HepG2 (cell line): Measurements from ENCODE around the gene RCOR1. TPM values are rescaled to one million over a fixed set of nuclear protein-coding genes. Genes with fewer than 3 reads are reported as not detected.

Experiments
- ARID2 ChIP-seq: sonication (generic); formaldehyde crosslinking; IDR thresholded peaks from 2 replicates; pipeline ENCODE4 v1.8.1; 2022; ENCODE audit warnings: mild to moderate bottlenecking, missing genetic modification reagents, borderline replicate concordance
- HNF4G ChIP-seq, 2 experiments: sonication (generic) in 1 of 2; formaldehyde crosslinking in 1 of 2; IDR thresholded peaks; 2 replicates each; pipeline versions ENCODE4 v1.4.0 to v1.6.1; 2011 to 2020; ENCODE audit warnings: borderline replicate concordance in 2 of 2, low read depth in 2 of 2, mild to moderate bottlenecking in 2 of 2, low read length in 1 of 2, missing genetic modification reagents in 1 of 2, moderate library complexity in 1 of 2
- ISX ChIP-seq: sonication (generic); formaldehyde crosslinking; conservative IDR thresholded peaks from 2 replicates; pipeline ENCODE4 v1.5.0; 2020; ENCODE audit warnings: missing genetic modification reagents
- KDM2A ChIP-seq: sonication (generic); formaldehyde crosslinking; IDR thresholded peaks from 2 replicates; pipeline ENCODE4 v1.4.0; 2020; ENCODE audit warnings: low read depth, missing genetic modification reagents, borderline replicate concordance
- MED1 ChIP-seq: sonication (generic); formaldehyde crosslinking; IDR thresholded peaks from 2 replicates; pipeline ENCODE4 v1.4.0; 2020; ENCODE audit warnings: missing genetic modification reagents
- NONO ChIP-seq, 2 experiments: fragments of 450-650 bp in 1 of 2; sonication (generic) in 1 of 2; formaldehyde crosslinking in 1 of 2; IDR thresholded peaks in 1 of 2; conservative IDR thresholded peaks in 1 of 2; 2 replicates each; pipeline versions ENCODE4 v1.6.1 to v1.8.0; 2017 to 2022; ENCODE audit warnings: mild to moderate bottlenecking in 1 of 2, missing genetic modification reagents in 1 of 2, moderate library complexity in 1 of 2
- PHF8 ChIP-seq: sonication (generic); formaldehyde crosslinking; IDR thresholded peaks from 2 replicates; pipeline ENCODE4 v1.5.0; 2020; ENCODE audit warnings: missing genetic modification reagents
- SOX6 ChIP-seq, 2 experiments: fragments of 450-650 bp in 1 of 2; sonication (generic) in 1 of 2; formaldehyde crosslinking in 1 of 2; IDR thresholded peaks; 2 replicates each; pipeline versions ENCODE4 v1.4.0 to v1.6.1; 2017 to 2020; ENCODE audit warnings: antibody characterized with exemption in 1 of 2, mild to moderate bottlenecking in 1 of 2, missing genetic modification reagents in 1 of 2
- SRY ChIP-seq: sonication (generic); formaldehyde crosslinking; IDR thresholded peaks from 2 replicates; pipeline ENCODE4 v1.8.0; 2022; ENCODE audit warnings: mild to moderate bottlenecking, missing genetic modification reagents
- THAP8 ChIP-seq: sonication (generic); formaldehyde crosslinking; IDR thresholded peaks from 2 replicates; pipeline ENCODE4 v1.5.1; 2020; ENCODE audit warnings: missing genetic modification reagents, mild to moderate bottlenecking, borderline replicate concordance
- ZFP82 ChIP-seq: sonication (generic); formaldehyde crosslinking; IDR thresholded peaks from 2 replicates; pipeline ENCODE4 v1.5.1; 2020; ENCODE audit warnings: mild to moderate bottlenecking, missing genetic modification reagents, borderline replicate concordance
- ZFP91 ChIP-seq: sonication (generic); formaldehyde crosslinking; IDR thresholded peaks from 2 replicates; pipeline ENCODE4 v1.9.0; 2022; ENCODE audit warnings: missing genetic modification reagents, mild to moderate bottlenecking, borderline replicate concordance
- ZNF441 ChIP-seq: sonication (generic); formaldehyde crosslinking; IDR thresholded peaks from 2 replicates; pipeline ENCODE4 v1.7.0; 2021; ENCODE audit warnings: missing genetic modification reagents, borderline replicate concordance
- ZSCAN29 ChIP-seq: sonication (generic); formaldehyde crosslinking; conservative IDR thresholded peaks from 2 replicates; pipeline ENCODE4 v1.4.0; 2020; ENCODE audit warnings: mild to moderate bottlenecking, missing genetic modification reagents
- polyA plus RNA-seq, 8 experiments: library from polyadenylated mRNA; depleted of rRNA in 3 of 8; stranded (reverse) in 7 of 8; unstranded in 1 of 8; fragments of >200 nt; fragmentation: Illumina TruSeq in 4 of 8; extraction: Trizol in 4 of 8; gene quantifications; 2 replicates each; pipeline versions ENCODE4 v1.2.1 to v1.2.3, GENCODE V29; 2011 to 2016; ENCODE audit warnings: low read depth in 4 of 8, missing spikeins in 1 of 8, mixed read lengths in 1 of 8; ENCODE audit not compliant: insufficient read depth in 1 of 8
- total RNA-seq, 5 experiments: library from RNA; depleted of rRNA; stranded (reverse); fragments of >200 nt; fragmentation: Illumina TruSeq; extraction: Trizol; gene quantifications; 2 replicates each; pipeline ENCODE4 v1.2.3, GENCODE V29; 2016; ENCODE audit warnings: low read depth in 1 of 5
- TF ChIP-seq, protein P1 (sequence below): sonication (generic); formaldehyde crosslinking; IDR thresholded peaks from 2 replicates; pipeline ENCODE4 v1.8.0; 2022; ENCODE audit warnings: missing genetic modification reagents, mild to moderate bottlenecking, moderate library complexity, borderline replicate concordance
- TF ChIP-seq, protein P2 (sequence below): sonication (generic); formaldehyde crosslinking; IDR thresholded peaks from 2 replicates; pipeline ENCODE4 v1.5.0; 2020; ENCODE audit warnings: mild to moderate bottlenecking, missing genetic modification reagents
- TF ChIP-seq, protein P3 (sequence below): sonication (generic); formaldehyde crosslinking; IDR thresholded peaks from 2 replicates; pipeline ENCODE4 v1.4.0; 2020; ENCODE audit warnings: mild to moderate bottlenecking, missing genetic modification reagents

RCOR1 gene
- total and polyA plus RNA-seq, 2 of the 13 experiments (the other 11 are each of a cell fraction or from before 2014, with no cell fraction given): 10.2 to 11.1 TPM

- TF ChIP-seq, protein P1, sequence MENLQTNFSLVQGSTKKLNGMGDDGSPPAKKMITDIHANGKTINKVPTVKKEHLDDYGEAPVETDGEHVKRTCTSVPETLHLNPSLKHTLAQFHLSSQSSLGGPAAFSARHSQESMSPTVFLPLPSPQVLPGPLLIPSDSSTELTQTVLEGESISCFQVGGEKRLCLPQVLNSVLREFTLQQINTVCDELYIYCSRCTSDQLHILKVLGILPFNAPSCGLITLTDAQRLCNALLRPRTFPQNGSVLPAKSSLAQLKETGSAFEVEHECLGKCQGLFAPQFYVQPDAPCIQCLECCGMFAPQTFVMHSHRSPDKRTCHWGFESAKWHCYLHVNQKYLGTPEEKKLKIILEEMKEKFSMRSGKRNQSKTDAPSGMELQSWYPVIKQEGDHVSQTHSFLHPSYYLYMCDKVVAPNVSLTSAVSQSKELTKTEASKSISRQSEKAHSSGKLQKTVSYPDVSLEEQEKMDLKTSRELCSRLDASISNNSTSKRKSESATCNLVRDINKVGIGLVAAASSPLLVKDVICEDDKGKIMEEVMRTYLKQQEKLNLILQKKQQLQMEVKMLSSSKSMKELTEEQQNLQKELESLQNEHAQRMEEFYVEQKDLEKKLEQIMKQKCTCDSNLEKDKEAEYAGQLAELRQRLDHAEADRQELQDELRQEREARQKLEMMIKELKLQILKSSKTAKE (CRISPR knock-in tag): peak; percentile 35; the same call in 1 of the 2 replicates
- TF ChIP-seq ZNF441 (CRISPR knock-in tag) (0 out of 2 replicates have a peak, but pooled peaks have one; percentile 62), KDM2A (CRISPR knock-in tag) (peak; percentile 47; the same call in 1 of the 2 replicates), NONO (IDR thresholded peaks at IDR 0.05) (no peak), NONO (CRISPR knock-in tag; conservative IDR thresholded peaks at IDR 0.05) (peak; percentile 79; the same call in 1 of the 2 replicates), ISX (CRISPR knock-in tag) (no peak), ZFP91 (CRISPR knock-in tag) (peak; percentile 80; the same call in 1 of the 2 replicates), ZFP82 (0 out of 2 replicates have a peak, but pooled peaks have one; percentile 70), THAP8 (CRISPR knock-in tag) (no peak), PHF8 (CRISPR knock-in tag) (peak; percentile 77), SOX6 (IDR thresholded peaks at IDR 0.05) (no peak), SOX6 (CRISPR knock-in tag; IDR thresholded peaks at IDR 0.05) (peak; percentile 62), MED1 (CRISPR knock-in tag) (peak; percentile 72), HNF4G (IDR thresholded peaks at IDR 0.05; ENCODE audit: borderline replicate concordance, low read depth, low read length) (0 out of 2 replicates have a peak, but pooled peaks have one; percentile 9), HNF4G (CRISPR knock-in tag; IDR thresholded peaks at IDR 0.05; ENCODE audit: borderline replicate concordance, low read depth) (peak; percentile 36; the same call in 1 of the 2 replicates), ZSCAN29 (peak; percentile 34; the same call in 1 of the 2 replicates), SRY (CRISPR knock-in tag) (peak; percentile 70; the same call in 1 of the 2 replicates), ARID2 (CRISPR knock-in tag) (no peak)
- TF ChIP-seq, protein P2, sequence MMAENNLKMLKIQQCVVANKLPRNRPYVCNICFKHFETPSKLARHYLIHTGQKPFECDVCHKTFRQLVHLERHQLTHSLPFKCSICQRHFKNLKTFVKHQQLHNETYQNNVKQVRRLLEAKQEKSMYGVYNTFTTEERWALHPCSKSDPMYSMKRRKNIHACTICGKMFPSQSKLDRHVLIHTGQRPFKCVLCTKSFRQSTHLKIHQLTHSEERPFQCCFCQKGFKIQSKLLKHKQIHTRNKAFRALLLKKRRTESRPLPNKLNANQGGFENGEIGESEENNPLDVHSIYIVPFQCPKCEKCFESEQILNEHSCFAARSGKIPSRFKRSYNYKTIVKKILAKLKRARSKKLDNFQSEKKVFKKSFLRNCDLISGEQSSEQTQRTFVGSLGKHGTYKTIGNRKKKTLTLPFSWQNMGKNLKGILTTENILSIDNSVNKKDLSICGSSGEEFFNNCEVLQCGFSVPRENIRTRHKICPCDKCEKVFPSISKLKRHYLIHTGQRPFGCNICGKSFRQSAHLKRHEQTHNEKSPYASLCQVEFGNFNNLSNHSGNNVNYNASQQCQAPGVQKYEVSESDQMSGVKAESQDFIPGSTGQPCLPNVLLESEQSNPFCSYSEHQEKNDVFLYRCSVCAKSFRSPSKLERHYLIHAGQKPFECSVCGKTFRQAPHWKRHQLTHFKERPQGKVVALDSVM (CRISPR knock-in tag): no peak
- TF ChIP-seq, protein P3, sequence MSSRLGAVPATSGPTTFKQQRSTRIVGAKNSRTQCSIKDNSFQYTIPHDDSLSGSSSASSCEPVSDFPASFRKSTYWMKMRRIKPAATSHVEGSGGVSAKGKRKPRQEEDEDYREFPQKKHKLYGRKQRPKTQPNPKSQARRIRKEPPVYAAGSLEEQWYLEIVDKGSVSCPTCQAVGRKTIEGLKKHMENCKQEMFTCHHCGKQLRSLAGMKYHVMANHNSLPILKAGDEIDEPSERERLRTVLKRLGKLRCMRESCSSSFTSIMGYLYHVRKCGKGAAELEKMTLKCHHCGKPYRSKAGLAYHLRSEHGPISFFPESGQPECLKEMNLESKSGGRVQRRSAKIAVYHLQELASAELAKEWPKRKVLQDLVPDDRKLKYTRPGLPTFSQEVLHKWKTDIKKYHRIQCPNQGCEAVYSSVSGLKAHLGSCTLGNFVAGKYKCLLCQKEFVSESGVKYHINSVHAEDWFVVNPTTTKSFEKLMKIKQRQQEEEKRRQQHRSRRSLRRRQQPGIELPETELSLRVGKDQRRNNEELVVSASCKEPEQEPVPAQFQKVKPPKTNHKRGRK (CRISPR knock-in tag): no peak
Observed at GRCh38 chr14:102683399-102684297, 91.2 kb downstream of the RCOR1 start (continued).
